CD1c-positive myeloid dendritic cell (primary cell): ENCODE data around the gene ITGAD.

Source experiments
- DNase-seq: peaks from one replicate; pipeline ENCODE4 v3.0.0-alpha.2; 2016; ENCODE audit errors: extremely low spot score

Gene ITGAD

DNA sequence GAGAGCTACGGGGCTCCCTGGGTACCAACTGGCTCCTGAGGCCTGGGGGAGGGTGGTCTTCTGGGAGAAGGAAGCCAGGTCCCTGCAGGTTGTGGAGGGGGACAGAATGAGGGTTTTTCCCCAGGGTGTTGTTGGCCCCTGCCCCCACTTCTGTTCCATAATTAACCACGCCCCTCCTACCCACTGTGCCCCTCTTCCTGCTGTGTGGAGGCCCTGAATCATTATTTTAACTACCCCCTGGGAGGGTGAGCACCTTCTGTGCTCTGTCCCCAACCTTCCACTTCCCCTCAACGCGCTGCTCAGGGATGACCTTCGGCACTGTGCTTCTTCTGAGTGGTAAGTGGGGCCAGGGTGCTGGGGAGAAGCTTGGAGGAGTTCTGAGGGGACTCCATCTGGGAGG is at the start of gene ITGAD:
TSS of gene ITGAD (plus strand) at position 280 of the 400 bp plus-strand sequence. CDS start at position 306, 26 bp downstream.
- no peak for DNase-seq

DNA sequence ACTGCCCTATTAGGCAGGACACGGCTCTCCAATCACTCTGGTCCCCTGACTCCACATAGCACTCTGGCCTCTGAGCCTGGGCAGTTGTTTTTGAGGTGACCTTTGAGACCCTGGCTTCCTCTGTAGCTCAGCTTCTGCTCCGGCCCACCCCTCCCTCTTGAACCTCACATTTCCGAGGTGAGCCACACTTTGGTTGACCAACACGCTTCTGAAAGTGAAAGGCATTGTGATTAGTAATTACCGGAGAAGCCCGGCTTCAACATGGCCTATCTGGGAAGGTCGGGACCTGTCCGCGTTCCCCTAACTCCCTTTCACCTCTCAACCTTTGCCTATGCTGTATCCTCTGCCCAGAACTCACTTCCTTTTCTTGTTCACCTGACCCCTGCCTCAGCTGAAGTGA is 48.4 kb upstream of the ITGAD start:
- DNase-seq, result peak; percentile 62

GRCh38 chr16:31347445-31347844 is 45.7 kb upstream of the ITGAD start:
- DNase-seq, result peak; percentile 51

DNA sequence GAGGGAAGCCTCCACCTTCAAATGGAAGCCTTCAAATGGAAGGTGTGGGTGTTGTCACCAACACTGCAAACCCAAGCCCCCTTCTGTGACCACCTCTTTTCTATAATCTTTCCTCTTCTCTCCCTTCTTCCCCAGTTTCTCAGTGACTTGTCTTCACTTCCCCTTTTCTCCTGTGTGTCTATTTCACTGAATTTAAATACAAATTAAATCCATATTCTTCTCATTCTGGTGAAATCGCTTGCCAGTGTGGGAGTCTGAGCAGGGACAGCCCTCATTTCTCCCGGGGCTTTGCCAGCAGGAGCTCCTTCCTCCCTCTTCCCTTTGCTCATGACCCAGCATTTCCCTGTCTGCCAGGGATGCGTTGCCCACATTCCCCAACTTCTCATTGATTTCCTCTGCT is 44.6 kb upstream of the ITGAD start:
- DNase-seq, result peak; percentile 62

GRCh38 chr16:31350275-31351005 is 42.7 kb upstream of the ITGAD start:
- peak; percentile 91 for DNase-seq

GRCh38 chr16:31351246-31351941 is 41.7 kb upstream of the ITGAD start:
- peak; percentile 93 for DNase-seq

GRCh38 chr16:31351942-31352325 is 41.2 kb upstream of the ITGAD start:
- peak; percentile 94 for DNase-seq

DNA sequence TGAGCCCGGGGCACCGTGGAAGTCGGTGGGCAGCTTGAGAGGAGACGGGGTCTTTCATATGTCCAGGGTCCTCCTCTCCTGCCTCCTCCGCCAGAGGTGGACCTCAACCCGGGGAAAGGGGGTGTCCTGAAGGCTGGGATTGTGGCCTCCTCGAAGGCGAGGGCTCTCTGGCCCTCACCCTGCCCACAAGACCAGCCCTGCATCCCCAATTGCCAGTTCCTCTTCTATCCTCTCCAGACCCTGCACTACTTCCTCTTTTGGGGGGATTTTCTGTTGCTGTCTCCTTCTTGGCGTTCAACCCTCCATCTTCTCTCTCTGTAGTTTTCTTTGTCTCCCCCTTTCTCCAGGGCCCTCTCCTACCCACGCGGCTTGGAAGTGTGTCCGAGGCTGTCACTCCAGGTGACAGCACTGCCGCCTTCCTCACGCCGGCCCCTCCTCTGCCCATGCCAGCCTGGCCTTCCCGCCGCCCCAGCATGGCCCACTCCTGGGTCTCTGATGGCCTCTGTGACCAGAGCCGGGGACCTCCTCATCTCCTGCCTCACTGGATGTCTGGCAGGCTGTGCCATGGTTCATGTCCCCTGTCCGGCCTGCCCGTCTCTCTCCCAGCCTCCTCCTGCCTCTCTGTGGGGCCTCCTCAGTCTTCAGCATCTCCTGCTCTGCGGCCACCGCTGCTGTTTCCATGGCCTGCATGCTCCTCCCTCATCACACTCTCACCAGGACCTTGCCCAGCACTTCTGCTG is 40.6 kb upstream of the ITGAD start:
- peak; percentile 86 for DNase-seq

GRCh38 chr16:31354394-31355291 is 38.5 kb upstream of the ITGAD start, which contains the start of gene ITGAX:
Gene ITGAX (plus strand): TSS chr16:31355176. CDS start chr16:31355255, 79 bp downstream.
- DNase-seq, result peak; percentile 97

GRCh38 chr16:31355431-31356100 is 37.6 kb upstream of the ITGAD start:
- DNase-seq, result peak; percentile 44

DNA sequence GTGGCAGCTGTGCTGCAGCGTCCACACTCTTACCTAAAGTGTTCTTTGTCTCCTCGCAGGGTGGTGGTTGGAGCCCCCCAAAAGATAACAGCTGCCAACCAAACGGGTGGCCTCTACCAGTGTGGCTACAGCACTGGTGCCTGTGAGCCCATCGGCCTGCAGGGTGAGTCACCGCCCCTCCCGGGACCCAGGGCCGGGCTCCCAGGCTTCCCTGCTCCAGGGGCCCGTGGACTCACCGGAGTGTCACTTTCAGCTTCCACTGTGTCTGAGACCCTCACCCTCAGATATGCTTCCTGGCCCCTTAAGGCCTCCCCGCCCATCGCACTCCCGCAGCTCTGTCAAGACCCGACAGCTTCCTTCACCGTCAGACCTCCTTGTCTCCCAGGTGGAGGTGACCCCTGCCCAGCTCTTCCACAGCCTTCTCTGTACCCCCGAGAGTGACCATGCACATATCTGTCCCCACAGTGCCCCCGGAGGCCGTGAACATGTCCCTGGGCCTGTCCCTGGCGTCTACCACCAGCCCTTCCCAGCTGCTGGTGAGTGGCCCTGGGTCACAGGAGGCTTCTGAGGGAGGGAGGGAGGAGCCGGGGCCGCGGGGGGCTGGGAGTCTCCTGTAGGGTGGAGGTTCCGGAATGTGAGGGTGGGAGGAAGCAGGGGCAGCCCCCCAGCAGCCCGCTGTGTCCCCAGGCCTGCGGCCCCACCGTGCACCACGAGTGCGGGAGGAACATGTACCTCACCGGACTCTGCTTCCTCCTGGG is 36.4 kb upstream of the ITGAD start:
- peak; percentile 36 for DNase-seq

GRCh38 chr16:31357324-31358109 is 35.6 kb upstream of the ITGAD start:
- peak; percentile 75 for DNase-seq

DNA sequence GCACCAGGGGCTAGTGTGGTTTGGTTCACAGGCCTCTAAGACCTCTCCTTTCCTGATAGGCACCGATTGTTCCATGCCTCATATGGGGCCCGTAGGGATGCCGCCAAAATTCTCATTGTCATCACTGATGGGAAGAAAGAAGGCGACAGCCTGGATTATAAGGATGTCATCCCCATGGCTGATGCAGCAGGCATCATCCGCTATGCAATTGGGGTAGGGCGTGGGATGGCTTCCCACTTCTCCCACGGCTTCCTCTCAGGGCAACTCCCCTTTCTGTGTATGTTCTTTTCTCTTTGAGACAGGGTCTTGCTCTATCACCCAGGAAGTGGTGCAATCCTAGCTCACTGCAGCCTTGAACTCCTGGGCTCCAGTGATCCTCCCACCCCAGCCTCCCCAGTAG is 32.9 kb upstream of the ITGAD start:
- peak; percentile 69 for DNase-seq

DNA sequence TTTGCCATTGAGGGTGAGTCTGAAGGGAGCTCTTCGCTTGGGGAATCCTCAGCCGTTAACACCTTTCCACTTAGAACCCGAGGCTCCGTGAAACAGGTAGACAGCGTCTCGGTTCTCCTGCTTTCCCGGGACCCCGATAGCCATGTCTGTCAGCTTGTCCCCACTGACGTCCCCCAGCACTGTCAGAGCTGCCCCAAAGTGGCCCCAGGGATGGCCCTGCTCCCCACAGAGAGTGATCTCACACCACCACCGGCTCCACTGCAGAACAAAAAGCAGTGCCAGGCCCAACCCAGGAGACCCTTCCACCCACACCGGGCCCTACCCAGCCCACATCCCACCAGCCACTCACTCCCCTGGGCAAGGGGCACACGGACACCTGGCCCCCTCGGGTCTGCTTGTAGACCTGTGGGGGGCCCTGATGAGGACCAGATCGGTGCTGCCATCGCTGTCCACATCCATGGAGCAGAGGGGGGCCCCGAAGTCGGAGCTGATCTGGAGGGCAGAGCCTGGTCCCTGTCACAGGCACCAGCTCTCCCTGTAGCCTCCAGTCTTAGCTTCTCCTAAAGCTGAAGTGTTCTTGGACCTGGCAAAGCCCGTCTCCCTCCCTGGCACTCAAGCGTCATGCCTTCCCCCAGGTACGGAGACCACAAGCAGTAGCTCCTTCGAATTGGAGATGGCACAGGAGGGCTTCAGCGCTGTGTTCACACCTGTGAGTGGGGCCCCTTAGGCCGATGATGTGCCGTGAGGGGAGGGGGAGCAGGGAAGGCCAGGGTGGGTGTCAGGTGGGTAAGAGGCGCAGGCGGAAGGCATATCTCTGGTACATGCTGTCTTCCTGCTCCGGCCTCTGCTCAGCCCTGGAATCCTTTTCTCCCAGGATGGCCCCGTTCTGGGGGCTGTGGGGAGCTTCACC is 31.7 kb upstream of the ITGAD start:
- no peak for DNase-seq

- DNase-seq, result no peak
Observed at GRCh38 chr16:31362476-31363405, 30.4 kb upstream of the ITGAD start.

DNA sequence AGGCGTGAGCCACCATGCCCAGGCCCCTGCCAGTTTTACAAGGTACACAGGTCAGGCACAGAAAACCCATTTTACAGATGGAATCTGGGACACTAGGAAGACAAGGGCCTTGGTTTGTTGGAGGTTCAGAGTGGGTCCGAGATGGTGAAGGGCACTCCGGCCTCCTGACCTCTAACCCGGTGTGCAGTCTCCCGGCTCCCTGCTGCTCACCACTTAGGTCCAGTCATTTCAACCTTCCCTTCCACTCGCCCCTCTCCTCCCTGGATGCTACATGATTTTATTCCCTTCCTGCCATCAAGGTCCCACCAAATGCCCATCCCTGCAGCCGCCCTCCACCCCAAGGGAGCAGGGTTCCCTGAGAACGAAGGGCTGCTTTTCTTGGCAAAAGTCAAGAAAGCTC is 29.4 kb upstream of the ITGAD start:
- no peak for DNase-seq

- DNase-seq, result no peak
Observed at GRCh38 chr16:31364421-31364820, 28.7 kb upstream of the ITGAD start.
